ENCODE data around the gene PEX5L.

PEX5L gene

GRCh38 chr3:179977356-179977755, 59.4 kb downstream of the PEX5L start:
- Histone ChIP-seq H3K4me1 (ENCODE audit: low read depth, poor library complexity, severe bottlenecking) (no peaks in the 10 kb centered on the region), H3K27ac (no peak overlapping the region), H3K4me2 (no peak overlapping the region), H3K27me3 (ENCODE audit: insufficient read depth, low read depth) (no peaks in the 10 kb centered on the region), H3K36me3 (ENCODE audit: insufficient read depth) (no peaks in the 10 kb centered on the region), H3K79me2 (ENCODE audit: insufficient read depth, low read depth) (no peaks in the 10 kb centered on the region), H3K4me3 (IDR thresholded peaks at IDR 0.05; ENCODE audit: insufficient read depth, low read depth, low read length) (no peak overlapping the region), H4K20me1 (ENCODE audit: insufficient read depth) (no peaks in the 10 kb centered on the region), H2AFZ (ENCODE audit: low read depth) (no peak overlapping the region), H3K9ac (no peak overlapping the region)
- TF ChIP-seq CTCF (conservative IDR thresholded peaks at IDR 0.05; ENCODE audit: low read depth, low read length): no peak

DNA sequence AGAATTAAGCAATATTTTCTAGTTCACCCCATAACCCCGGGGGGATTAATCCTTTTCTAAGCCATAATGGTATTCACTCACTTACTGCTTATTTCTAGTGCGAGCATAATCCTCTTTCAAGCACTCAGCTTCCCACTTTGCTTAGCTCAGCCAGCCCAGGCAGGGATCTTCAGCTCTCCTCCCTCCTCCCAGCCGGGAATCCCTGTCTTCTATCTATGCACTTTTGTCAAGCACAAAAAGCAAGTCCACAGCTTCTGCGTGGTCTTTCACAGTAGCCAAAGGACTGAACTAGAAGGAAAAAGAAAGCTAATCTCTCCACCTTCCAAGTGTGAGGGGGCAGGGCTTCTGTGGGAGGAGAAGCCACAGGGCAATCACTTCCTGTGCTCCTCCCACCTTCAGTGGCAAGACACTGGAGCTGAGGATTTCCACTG, 62.8 kb downstream of the PEX5L start:
- Histone ChIP-seq H4K20me1 (ENCODE audit: insufficient read depth) (no peaks in the 10 kb centered on the region), H3K27ac (no peak overlapping the region), H3K4me1 (ENCODE audit: low read depth, poor library complexity, severe bottlenecking) (no peaks in the 10 kb centered on the region), H3K9ac (no peak overlapping the region), H3K4me2 (no peak overlapping the region), H3K36me3 (ENCODE audit: insufficient read depth) (no peaks in the 10 kb centered on the region), H3K4me3 (IDR thresholded peaks at IDR 0.05; ENCODE audit: insufficient read depth, low read depth, low read length) (no peak overlapping the region), H3K27me3 (ENCODE audit: insufficient read depth, low read depth) (no peaks in the 10 kb centered on the region), H2AFZ (ENCODE audit: low read depth) (no peak overlapping the region; the same call in 1 of the 2 replicates), H3K79me2 (ENCODE audit: insufficient read depth, low read depth) (no peaks in the 10 kb centered on the region)
- TF ChIP-seq CTCF (conservative IDR thresholded peaks at IDR 0.05; ENCODE audit: low read depth, low read length): no peak

DNA sequence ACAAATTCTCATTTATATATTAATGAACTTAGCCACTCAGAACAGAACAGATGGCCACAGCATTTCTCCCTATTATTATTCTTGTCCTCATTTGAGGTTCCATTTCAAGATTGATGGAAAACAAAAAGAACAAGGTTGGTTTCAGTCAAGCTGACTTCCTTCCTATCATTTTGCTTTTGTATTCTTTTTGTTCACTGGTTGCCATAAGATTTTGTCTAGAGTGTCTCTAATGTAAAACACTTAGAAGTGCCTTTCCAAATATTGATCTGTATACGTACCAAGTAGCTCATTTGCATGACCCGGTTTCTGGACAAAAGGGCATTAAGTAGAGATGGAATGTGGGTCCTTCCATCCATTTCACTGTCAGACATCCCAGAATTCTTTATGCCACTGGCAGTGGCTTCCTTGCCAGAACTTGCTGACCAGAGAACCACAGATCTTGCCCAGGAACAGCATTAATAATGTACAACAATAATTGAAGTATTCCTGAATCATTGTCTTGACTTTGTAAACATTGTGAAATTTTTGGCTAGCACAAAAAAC, 63.8 kb downstream of the PEX5L start:
- H3K27me3 ChIP-seq (ENCODE audit: insufficient read depth, low read depth): no peaks in the 10 kb centered on the region

GRCh38 chr3:179971280-179971679, 65.5 kb downstream of the PEX5L start:
- Histone ChIP-seq H3K9ac (no peak overlapping the region), H3K4me2 (no peak overlapping the region), H3K27me3 (ENCODE audit: insufficient read depth, low read depth) (no peaks in the 10 kb centered on the region), H3K36me3 (ENCODE audit: insufficient read depth) (no peaks in the 10 kb centered on the region), H3K79me2 (ENCODE audit: insufficient read depth, low read depth) (no peaks in the 10 kb centered on the region), H3K4me1 (ENCODE audit: low read depth, poor library complexity, severe bottlenecking) (no peaks in the 10 kb centered on the region), H3K4me3 (IDR thresholded peaks at IDR 0.05; ENCODE audit: insufficient read depth, low read depth, low read length) (no peak overlapping the region), H4K20me1 (ENCODE audit: insufficient read depth) (no peaks in the 10 kb centered on the region), H3K27ac (no peak overlapping the region), H2AFZ (ENCODE audit: low read depth) (no peak overlapping the region)
- TF ChIP-seq CTCF (conservative IDR thresholded peaks at IDR 0.05; ENCODE audit: low read depth, low read length): no peak

More for the DNA sequence above, 63.8 kb downstream of the PEX5L start:
- no peak overlapping the region for H3K9ac ChIP-seq
- no peak overlapping the region for H3K4me2 ChIP-seq
- no peaks in the 10 kb centered on the region for H3K4me1 ChIP-seq (ENCODE audit: low read depth, poor library complexity, severe bottlenecking)
- H2AFZ ChIP-seq (ENCODE audit: low read depth): no peak overlapping the region
- H3K79me2 ChIP-seq (ENCODE audit: insufficient read depth, low read depth): no peaks in the 10 kb centered on the region
- TF ChIP-seq CTCF (conservative IDR thresholded peaks at IDR 0.05; ENCODE audit: low read depth, low read length): no peak
- no peak overlapping the region for H3K27ac ChIP-seq
- H4K20me1 ChIP-seq (ENCODE audit: insufficient read depth): no peaks in the 10 kb centered on the region
- no peak overlapping the region for H3K4me3 ChIP-seq (IDR thresholded peaks at IDR 0.05; ENCODE audit: insufficient read depth, low read depth, low read length)
- no peaks in the 10 kb centered on the region for H3K36me3 ChIP-seq (ENCODE audit: insufficient read depth)

Measured in KMS-11 (cell line).